HepG2 (cell line): ENCODE measurements around the gene HSPB7. TPM values are rescaled to one million over a fixed set of nuclear protein-coding genes. Genes with fewer than 3 reads are reported as not detected.

Experiments used
- KMT2A ChIP-seq: sonication (generic); formaldehyde crosslinking; IDR thresholded peaks from 2 replicates; pipeline ENCODE4 v1.4.0; 2020; ENCODE audit warnings: missing genetic modification reagents
- MED8 ChIP-seq: sonication (generic); formaldehyde crosslinking; IDR thresholded peaks from 2 replicates; pipeline ENCODE4 v1.8.1; 2023; ENCODE audit warnings: mild to moderate bottlenecking, missing genetic modification reagents; ENCODE audit not compliant: insufficient replicate concordance
- STAT5B ChIP-seq: sonication (generic); formaldehyde crosslinking; IDR thresholded peaks from 2 replicates; pipeline ENCODE4 v1.4.0; 2020; ENCODE audit warnings: missing genetic modification reagents
- YY1 ChIP-seq: IDR thresholded peaks from 2 replicates; pipeline ENCODE4 v1.6.1; 2011; ENCODE audit warnings: low read length, low read depth, moderate library complexity, mild to moderate bottlenecking; ENCODE audit not compliant: insufficient read depth, insufficient replicate concordance
- ZFY ChIP-seq: sonication (generic); formaldehyde crosslinking; IDR thresholded peaks from 2 replicates; pipeline ENCODE4 v1.4.0; 2020; ENCODE audit warnings: missing genetic modification reagents
- ZMYM2 ChIP-seq: sonication (generic); formaldehyde crosslinking; IDR thresholded peaks from 2 replicates; pipeline ENCODE4 v1.8.0; 2022; ENCODE audit warnings: mild to moderate bottlenecking, missing genetic modification reagents
- ZSCAN9 ChIP-seq: IDR thresholded peaks from 2 replicates; pipeline ENCODE4 v1.6.1; 2016; ENCODE audit warnings: borderline replicate concordance
- polyA plus RNA-seq, 8 experiments: library from polyadenylated mRNA; depleted of rRNA in 3 of 8; stranded (reverse) in 7 of 8; unstranded in 1 of 8; fragments of >200 nt; fragmentation: Illumina TruSeq in 4 of 8; extraction: Trizol in 4 of 8; gene quantifications; 2 replicates each; pipeline versions ENCODE4 v1.2.1 to v1.2.3, GENCODE V29; 2011 to 2016; ENCODE audit warnings: low read depth in 4 of 8, missing spikeins in 1 of 8, mixed read lengths in 1 of 8; ENCODE audit not compliant: insufficient read depth in 1 of 8
- total RNA-seq, 5 experiments: library from RNA; depleted of rRNA; stranded (reverse); fragments of >200 nt; fragmentation: Illumina TruSeq; extraction: Trizol; gene quantifications; 2 replicates each; pipeline ENCODE4 v1.2.3, GENCODE V29; 2016; ENCODE audit warnings: low read depth in 1 of 5
- TF ChIP-seq, protein P1 (sequence below): sonication (generic); formaldehyde crosslinking; IDR thresholded peaks from 2 replicates; pipeline ENCODE4 v1.4.0; 2020; ENCODE audit warnings: missing genetic modification reagents
- TF ChIP-seq, protein P2 (sequence below): sonication (generic); formaldehyde crosslinking; IDR thresholded peaks from 2 replicates; pipeline ENCODE4 v1.5.1; 2020; ENCODE audit warnings: mild to moderate bottlenecking, missing genetic modification reagents, moderate library complexity
- TF ChIP-seq, protein P3 (sequence below): sonication (generic); formaldehyde crosslinking; IDR thresholded peaks from 2 replicates; pipeline ENCODE4 v1.8.1; 2023; ENCODE audit warnings: mild to moderate bottlenecking, missing genetic modification reagents
- TF ChIP-seq, protein P4 (sequence below): sonication (generic); formaldehyde crosslinking; conservative IDR thresholded peaks from 2 replicates; pipeline ENCODE4 v1.4.0; 2020; ENCODE audit warnings: missing genetic modification reagents
- TF ChIP-seq, protein P5 (sequence below), 2 experiments: fragments of 450-650 bp in 1 of 2; sonication (generic) in 1 of 2; formaldehyde crosslinking; IDR thresholded peaks; 2 replicates each; pipeline versions ENCODE4 v1.5.0 to v1.8.0; 2020 to 2022; ENCODE audit warnings: mild to moderate bottlenecking in 1 of 2, missing genetic modification reagents in 1 of 2
- TF ChIP-seq, protein P6 (sequence below): sonication (generic); formaldehyde crosslinking; IDR thresholded peaks from 2 replicates; pipeline ENCODE4 v1.5.0; 2020; ENCODE audit warnings: missing genetic modification reagents

HSPB7 gene
- total and polyA plus RNA-seq, 2 of the 13 experiments (the other 11 are each of a cell fraction or from before 2014, with no cell fraction given), result 0.20 TPM; not detected in 1

DNA sequence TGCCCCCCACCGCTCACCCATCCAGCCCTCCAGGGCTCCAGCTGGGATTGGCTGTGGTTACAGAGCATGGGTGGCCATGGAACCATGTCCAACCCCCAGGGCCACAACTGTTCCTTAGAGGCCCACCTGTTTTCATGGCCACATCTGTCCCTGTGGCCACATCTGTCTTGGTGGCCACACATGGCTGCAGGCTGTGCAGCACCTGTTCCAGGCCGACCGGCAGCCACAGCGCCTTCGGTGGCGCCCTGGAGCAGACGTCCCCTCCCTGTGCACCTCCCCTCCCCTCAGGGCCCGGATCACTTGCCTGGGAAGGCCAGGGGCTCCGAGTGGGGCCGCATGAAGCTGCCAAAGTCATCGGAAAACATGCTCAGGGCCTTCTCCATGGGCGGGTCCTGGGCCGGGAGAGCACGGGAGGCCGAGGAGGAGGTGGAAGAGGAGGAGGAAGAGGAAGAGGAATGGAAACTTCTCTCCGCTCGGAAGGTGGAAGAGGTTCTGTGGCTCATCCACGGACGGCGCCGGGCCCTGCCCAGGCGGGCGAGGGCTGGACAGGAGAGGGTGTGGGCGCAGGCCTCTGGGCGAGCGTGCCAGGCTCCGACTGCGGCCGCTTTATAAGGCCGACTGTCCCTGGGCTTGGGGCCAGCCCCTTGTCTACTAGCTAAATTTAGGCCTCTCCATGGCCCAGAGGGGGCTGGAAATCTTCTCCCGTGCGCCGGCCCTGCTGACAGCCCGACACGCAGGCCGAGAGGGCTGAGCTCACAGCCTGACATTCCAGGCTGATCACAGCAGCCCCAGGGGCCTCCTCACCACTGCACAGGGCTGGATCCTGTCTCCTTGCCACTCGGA lies at the start of gene HSPB7 (continued):
- TF ChIP-seq, protein P1, sequence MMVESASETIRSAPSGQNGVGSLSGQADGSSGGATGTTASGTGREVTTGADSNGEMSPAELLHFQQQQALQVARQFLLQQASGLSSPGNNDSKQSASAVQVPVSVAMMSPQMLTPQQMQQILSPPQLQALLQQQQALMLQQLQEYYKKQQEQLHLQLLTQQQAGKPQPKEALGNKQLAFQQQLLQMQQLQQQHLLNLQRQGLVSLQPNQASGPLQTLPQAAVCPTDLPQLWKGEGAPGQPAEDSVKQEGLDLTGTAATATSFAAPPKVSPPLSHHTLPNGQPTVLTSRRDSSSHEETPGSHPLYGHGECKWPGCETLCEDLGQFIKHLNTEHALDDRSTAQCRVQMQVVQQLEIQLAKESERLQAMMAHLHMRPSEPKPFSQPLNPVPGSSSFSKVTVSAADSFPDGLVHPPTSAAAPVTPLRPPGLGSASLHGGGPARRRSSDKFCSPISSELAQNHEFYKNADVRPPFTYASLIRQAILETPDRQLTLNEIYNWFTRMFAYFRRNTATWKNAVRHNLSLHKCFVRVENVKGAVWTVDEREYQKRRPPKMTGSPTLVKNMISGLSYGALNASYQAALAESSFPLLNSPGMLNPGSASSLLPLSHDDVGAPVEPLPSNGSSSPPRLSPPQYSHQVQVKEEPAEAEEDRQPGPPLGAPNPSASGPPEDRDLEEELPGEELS (CRISPR knock-in tag), result no peak
- TF ChIP-seq ZMYM2 (CRISPR knock-in tag), result no peak
- no peak for TF ChIP-seq MED8 (CRISPR knock-in tag)
- TF ChIP-seq, protein P2, sequence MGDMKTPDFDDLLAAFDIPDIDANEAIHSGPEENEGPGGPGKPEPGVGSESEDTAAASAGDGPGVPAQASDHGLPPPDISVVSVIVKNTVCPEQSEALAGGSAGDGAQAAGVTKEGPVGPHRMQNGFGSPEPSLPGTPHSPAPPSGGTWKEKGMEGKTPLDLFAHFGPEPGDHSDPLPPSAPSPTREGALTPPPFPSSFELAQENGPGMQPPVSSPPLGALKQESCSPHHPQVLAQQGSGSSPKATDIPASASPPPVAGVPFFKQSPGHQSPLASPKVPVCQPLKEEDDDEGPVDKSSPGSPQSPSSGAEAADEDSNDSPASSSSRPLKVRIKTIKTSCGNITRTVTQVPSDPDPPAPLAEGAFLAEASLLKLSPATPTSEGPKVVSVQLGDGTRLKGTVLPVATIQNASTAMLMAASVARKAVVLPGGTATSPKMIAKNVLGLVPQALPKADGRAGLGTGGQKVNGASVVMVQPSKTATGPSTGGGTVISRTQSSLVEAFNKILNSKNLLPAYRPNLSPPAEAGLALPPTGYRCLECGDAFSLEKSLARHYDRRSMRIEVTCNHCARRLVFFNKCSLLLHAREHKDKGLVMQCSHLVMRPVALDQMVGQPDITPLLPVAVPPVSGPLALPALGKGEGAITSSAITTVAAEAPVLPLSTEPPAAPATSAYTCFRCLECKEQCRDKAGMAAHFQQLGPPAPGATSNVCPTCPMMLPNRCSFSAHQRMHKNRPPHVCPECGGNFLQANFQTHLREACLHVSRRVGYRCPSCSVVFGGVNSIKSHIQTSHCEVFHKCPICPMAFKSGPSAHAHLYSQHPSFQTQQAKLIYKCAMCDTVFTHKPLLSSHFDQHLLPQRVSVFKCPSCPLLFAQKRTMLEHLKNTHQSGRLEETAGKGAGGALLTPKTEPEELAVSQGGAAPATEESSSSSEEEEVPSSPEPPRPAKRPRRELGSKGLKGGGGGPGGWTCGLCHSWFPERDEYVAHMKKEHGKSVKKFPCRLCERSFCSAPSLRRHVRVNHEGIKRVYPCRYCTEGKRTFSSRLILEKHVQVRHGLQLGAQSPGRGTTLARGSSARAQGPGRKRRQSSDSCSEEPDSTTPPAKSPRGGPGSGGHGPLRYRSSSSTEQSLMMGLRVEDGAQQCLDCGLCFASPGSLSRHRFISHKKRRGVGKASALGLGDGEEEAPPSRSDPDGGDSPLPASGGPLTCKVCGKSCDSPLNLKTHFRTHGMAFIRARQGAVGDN (CRISPR knock-in tag), result peak; percentile 79
- TF ChIP-seq, protein P3, sequence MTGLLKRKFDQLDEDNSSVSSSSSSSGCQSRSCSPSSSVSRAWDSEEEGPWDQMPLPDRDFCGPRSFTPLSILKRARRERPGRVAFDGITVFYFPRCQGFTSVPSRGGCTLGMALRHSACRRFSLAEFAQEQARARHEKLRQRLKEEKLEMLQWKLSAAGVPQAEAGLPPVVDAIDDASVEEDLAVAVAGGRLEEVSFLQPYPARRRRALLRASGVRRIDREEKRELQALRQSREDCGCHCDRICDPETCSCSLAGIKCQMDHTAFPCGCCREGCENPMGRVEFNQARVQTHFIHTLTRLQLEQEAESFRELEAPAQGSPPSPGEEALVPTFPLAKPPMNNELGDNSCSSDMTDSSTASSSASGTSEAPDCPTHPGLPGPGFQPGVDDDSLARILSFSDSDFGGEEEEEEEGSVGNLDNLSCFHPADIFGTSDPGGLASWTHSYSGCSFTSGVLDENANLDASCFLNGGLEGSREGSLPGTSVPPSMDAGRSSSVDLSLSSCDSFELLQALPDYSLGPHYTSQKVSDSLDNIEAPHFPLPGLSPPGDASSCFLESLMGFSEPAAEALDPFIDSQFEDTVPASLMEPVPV (CRISPR knock-in tag), result 0 out of 2 replicates have a peak, but pooled peaks have one; percentile 24
- peak; percentile 45 for TF ChIP-seq ZFY
- no peak for TF ChIP-seq STAT5B (CRISPR knock-in tag)
- TF ChIP-seq, protein P4, sequence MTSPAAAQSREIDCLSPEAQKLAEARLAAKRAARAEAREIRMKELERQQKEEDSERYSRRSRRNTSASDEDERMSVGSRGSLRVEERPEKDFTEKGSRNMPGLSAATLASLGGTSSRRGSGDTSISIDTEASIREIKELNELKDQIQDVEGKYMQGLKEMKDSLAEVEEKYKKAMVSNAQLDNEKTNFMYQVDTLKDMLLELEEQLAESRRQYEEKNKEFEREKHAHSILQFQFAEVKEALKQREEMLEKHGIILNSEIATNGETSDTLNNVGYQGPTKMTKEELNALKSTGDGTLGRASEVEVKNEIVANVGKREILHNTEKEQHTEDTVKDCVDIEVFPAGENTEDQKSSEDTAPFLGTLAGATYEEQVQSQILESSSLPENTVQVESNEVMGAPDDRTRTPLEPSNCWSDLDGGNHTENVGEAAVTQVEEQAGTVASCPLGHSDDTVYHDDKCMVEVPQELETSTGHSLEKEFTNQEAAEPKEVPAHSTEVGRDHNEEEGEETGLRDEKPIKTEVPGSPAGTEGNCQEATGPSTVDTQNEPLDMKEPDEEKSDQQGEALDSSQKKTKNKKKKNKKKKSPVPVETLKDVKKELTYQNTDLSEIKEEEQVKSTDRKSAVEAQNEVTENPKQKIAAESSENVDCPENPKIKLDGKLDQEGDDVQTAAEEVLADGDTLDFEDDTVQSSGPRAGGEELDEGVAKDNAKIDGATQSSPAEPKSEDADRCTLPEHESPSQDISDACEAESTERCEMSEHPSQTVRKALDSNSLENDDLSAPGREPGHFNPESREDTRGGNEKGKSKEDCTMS (CRISPR knock-in tag), result no peak
- peak; percentile 36 for TF ChIP-seq YY1
- TF ChIP-seq KMT2A, result no peak
- TF ChIP-seq, protein P5, sequence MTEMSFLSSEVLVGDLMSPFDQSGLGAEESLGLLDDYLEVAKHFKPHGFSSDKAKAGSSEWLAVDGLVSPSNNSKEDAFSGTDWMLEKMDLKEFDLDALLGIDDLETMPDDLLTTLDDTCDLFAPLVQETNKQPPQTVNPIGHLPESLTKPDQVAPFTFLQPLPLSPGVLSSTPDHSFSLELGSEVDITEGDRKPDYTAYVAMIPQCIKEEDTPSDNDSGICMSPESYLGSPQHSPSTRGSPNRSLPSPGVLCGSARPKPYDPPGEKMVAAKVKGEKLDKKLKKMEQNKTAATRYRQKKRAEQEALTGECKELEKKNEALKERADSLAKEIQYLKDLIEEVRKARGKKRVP (CRISPR knock-in tag; IDR thresholded peaks at IDR 0.05), result no peak
- TF ChIP-seq, protein P6, sequence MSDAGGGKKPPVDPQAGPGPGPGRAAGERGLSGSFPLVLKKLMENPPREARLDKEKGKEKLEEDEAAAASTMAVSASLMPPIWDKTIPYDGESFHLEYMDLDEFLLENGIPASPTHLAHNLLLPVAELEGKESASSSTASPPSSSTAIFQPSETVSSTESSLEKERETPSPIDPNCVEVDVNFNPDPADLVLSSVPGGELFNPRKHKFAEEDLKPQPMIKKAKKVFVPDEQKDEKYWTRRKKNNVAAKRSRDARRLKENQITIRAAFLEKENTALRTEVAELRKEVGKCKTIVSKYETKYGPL (CRISPR knock-in tag), result no peak
- TF ChIP-seq ZSCAN9, result no peak
